HG03039 (cell line): ENCODE measurements around the gene OLA1.

Experiments
- ATAC-seq: cut with Tn5 transposase; IDR thresholded peaks from one replicate; pipeline ENCODE4 v1.9.1; 2021; ENCODE audit warnings: mild to moderate bottlenecking, moderate library complexity; ENCODE audit not compliant: unreplicated experiment

The OLA1 gene

DNA sequence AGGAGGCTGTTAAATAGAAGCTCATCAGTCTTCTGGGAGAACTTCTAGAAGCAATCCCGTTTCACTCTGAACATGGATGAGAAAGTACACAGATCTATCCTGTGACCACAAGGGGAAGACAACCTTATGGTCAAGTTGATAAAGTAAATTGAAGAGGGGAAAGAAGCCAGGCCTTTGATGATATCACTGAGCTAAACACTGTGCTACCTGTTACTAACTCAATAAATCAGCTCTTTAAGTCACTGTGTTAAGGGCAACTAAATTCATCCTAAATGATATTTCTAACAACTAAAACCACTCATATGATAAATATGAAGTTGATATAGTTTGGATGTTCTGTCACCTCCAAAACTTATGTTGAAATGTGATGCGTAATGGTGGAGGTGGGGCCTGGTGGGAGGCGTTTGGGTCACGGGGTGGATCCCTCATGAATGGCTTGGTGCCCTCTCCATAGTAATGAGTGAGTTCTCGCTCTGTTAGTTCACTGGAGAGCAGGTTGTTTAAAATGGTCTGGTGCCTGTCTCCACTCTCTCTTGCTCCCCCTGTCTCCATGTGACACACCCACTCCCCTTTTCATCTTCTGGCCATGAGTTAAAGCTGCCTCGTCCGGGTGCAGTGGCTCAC, 23.6 kb downstream of the OLA1 start:
- no peak for ATAC-seq

DNA sequence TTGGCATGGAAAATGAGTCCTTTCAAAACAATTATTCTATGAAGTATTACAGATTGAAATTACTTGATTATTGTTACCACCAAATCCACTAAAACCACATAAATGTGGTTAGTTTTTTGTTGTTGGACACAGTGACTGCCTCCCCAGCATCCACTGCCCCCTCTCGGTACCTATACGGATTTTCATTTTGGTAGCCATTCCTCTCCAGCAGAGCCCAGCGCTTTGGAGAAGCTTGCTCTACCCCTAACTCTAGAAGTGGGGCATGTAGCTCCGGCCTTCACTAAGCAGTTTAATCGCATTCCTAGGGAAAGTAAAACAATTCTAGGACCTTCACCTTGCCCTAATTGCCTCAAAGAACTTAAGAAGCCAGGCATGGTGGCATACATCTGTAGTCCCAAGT, 24.2 kb downstream of the OLA1 start:
- ATAC-seq = no peak

DNA sequence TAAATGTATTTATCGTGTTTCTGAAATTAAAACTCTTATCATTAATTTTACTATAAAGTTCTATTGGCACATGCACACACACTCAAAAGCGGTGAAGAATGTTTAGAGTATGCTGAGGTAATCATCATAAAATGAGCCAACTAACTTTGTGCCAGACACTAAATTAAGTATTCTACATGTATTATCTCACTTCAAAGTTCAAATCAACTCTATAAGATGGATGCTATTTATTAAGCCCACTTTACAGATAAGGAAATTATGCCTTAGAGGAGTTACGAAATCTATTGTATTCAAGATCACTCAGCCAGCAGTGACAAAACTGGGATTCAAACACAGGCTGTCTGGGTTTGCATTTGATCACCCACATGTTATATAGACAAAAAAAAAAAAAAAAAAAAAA, 24.9 kb downstream of the OLA1 start:
- ATAC-seq = no peak

DNA sequence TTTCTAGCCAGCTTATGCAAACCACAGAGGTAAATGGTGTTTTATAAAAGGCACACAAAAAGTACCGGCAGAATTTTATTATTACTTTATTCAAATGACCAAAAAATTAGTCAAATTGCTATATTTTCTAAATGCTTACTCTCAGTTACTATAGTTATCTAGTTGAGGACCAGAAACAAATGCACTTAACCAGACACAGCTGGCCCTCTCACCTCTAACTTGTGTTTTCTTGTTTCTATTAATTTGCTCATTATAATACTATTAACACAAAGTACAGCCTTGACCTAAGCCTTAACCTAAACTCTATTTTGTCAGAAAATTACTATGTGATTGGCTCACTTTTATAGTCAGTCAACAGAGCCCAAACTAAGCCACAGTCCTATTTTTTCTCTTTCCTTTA, 26.2 kb downstream of the OLA1 start:
- no peak for ATAC-seq

DNA sequence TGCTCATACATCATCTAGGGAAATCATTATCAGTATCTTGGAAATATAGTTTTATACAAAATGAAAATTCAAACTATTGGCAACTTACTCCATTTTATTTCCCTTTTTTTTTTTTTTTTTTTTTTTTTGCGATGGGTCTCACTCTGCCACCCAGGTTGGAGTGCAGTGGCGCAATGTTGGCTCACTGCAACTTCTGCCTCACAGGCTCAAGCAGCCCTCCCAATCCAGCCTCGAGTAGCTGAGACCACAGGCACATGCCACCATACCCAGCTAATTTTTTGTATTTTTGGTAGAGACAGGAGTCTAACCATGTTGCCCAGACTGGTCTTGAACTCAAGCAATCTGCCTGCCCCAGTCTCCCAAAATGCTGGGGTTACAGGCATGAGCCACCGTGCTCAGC, 29.0 kb downstream of the OLA1 start:
- no peak for ATAC-seq

DNA sequence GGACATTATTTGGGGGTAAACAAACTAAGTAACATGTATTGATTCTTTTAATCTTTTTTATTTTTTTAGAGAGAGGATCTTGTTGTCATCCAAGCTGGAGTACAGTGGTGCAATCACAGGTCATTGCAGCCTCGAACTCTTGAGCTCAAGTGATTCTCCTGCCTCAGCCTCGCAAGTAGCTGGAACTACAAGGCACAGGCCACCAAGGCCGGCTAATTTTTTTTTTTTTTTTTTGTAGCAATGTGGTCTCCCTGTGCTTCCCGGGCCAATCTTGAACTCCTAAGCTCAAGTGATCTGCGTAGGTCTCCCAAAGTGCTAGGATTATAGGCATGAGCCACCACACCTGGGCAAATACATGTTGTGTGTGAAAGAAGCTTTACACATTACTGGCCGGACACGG, 29.6 kb downstream of the OLA1 start:
- no peak for ATAC-seq

DNA sequence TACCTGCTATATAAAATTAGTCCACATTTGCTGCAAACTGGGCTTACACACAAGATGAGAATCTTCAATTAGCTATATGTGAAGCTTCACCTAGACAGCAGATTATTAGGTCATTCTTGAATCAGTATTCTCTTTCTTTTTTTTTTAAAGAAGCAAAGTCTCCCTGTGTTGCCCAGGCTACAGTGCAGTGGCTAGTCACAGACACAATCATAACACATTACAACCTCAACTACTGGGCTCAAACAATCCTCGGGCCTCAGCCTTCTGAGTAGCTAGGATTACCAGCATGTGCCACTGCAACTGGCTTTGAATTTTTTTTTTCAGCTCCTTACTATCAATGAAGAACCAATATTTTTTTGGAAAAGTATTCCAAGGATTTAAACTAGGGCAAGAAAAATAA, 30.5 kb downstream of the OLA1 start:
- ATAC-seq = no peak

DNA sequence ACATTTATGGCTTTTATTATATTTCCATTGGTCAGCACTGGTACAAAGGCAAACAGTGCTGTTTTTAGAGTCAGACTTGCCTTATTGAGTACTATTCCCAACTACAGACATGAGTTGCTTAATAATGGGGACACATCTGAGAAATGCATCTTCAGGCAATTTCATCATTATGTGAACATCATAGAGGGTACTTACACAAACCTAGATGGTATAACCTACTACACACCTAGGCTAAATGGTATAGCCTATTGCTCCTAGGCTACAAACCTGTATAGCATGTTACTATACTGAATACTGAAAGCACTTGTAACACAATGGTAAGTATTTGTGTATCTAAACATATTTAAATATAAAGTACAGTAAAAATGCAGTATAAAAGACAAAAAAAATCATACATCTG, 36.4 kb downstream of the OLA1 start:
- ATAC-seq = no peak

DNA sequence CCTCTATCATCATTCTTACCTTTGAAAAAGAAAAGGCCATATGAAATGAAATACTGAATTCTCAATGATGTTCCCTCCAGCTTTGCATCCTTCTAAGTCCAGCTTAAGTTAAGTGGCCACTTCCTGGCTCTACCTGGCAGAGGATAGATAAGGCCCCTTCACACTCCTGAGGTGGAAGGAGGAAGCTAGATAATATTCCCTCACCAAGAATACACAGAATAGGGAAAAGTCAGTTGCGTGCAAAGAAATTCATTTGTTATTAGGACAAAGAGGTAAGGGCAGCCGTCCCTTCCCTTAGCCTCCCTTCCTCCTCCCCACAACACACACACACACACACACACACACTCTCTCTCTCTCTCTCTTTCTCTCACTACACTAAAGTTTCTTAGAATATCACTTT, 37.5 kb downstream of the OLA1 start:
- no peak for ATAC-seq

DNA sequence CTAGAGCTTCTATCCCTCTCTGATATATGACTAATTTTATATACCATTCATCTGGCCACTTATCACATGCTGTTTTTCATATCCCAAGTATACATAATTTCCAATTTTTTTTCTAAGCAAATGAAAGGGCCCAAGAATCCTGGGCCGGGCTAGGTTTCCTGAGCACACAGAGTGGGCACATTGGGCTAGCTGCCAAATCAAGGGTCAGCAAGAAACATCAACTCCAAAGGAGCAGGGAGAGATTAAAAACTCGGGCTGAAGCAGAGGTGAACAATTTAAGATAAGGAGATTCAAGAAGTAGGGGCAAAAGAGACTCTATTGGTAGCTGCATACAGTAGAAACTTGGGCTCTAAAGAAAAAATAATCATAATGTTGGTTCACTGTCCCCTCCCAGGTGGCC, 39.0 kb downstream of the OLA1 start:
- ATAC-seq = no peak

DNA sequence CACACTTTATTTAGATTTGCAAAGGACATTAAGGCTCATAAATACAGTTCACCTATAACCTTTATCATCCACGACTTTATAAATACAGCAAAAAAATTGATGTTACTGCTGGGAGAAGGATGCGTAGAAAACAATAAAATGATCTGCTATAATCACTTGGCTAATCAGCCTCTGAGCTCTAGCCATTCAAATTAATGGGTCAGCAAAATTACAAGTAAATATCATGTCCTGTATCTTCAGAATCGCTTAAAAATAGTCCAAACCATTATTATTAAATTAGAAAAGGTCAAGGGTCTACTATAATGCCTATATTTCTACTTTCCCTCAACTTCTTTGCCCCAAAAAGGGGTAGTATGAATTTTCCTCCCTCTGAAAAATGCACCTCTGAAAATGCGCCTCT, 40.3 kb downstream of the OLA1 start:
- no peak for ATAC-seq

DNA sequence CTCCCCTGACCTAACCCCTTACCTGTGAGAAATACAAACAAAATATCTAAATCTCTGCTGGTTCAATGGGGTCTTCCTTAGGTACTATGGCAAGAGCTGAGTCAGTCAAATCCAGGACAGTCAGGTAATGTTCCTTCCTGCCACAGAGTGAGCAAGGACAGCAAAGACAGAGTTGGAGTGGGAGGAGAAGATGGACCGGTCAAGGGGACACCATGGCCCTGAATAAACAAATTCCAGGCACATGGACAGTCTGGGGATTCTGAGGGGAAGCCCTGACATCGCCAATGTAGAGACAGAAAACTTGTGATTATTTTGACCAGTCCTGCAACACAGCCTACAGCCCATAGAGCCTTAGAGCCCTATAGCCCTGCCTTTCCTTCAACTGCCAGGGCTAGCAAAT, 42.8 kb downstream of the OLA1 start:
- no peak for ATAC-seq

DNA sequence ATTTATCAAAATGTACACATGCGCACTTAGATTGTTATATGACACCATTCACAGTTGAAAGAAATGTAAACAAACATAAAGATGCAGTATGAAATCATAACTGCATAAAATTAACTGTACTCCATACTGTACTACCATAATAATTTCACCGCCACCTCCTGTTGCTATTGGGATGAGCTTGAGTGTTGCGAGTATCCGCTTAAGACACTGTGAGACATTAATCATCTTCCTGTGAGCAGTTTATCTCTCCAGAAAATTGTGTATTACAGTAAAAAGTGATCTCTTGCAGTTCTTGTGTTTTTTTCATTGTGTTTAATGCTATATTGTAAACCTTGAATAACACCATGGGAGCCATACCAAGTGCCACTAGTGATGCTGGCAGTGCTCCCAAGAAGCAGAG, 46.1 kb downstream of the OLA1 start:
- ATAC-seq = no peak

DNA sequence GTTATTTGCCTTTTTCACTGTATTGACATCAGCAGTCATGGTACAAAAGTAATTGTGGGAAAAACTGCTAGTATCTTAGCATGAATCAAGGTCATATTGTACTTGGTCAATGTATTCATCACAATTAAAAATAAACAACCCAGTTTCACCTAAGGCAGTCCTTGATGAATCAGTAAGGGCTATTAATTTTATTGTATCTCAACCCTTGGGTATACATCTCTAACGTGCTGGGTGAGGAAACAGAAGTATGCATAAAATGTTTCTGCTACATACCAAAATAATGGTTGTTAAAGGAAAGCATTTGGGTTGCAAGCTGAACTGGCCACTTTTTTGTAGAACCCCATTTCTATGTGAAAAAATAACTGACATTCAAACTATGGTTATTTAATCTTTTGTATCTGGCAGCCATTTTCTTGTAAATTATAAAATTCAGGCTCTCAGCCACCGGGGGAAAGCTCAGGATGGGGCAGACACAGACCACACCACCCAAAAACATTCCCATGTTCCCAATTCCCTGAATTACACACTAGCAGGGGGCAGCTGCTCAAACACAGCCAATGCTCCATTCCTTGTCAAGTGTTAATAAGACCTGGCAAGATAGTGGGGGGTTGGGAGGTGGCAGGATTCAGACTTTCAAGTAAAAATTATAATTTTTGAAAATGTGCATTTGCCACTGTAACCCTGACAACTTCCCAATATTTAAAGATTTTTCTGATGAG, 49.3 kb downstream of the OLA1 start:
- ATAC-seq = no peak

DNA sequence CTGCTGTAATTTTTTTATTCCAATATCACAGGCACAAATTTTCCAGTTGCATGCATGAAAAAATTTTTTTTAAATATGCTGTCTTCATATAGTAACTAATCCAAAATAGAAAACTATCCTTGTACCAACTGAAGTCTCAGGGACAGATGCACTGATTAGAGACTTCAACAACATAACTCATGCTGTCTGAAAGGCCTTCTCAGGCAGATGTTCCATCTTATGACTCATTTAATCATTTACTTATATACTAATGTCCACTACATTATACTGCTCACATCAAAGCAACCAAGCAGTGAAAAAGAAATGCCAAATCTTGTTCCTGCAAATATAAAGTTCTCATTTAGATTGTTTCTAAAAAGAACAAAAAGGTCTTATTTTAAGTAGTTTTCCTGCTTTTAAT, 53.1 kb downstream of the OLA1 start:
- no peak for ATAC-seq

DNA sequence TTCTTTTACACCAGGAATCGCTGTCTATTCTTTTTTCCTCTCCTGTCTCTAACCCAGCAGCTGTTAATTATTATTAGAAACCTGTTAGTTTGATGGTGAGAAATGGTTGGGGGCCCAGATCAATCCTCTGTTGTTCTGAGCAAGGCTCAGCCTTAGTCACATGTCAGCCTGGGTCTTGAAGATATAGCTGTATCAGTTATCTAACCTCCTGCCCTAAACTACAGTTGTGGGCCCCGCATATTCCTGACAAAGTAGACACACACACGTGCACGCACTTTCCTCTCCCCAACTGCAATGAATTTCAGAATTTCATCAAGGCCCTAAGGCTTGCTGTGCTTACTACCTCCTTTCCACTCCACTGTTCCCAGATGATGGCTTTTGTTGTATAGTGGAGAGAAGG, 54.6 kb downstream of the OLA1 start:
- ATAC-seq = no peak

DNA sequence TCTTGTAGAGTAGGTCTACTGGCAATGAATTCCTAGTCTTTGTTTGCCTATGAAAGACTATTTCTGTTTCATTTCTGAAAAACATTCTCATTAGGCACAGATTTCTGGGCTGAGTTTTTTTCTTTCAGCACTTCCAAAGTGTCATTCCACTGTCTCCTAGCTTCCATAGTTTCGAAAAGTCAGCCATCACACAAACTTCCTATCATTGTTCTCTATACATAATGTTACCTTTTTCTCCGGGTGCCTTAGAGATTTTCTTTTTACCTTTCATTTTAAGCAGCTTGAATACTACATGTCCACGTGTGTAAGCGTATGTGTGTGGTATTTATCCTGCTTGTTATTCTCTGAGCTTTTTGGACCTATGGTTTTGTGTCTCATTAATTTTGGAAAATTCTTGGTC, 55.7 kb downstream of the OLA1 start:
- no peak for ATAC-seq

DNA sequence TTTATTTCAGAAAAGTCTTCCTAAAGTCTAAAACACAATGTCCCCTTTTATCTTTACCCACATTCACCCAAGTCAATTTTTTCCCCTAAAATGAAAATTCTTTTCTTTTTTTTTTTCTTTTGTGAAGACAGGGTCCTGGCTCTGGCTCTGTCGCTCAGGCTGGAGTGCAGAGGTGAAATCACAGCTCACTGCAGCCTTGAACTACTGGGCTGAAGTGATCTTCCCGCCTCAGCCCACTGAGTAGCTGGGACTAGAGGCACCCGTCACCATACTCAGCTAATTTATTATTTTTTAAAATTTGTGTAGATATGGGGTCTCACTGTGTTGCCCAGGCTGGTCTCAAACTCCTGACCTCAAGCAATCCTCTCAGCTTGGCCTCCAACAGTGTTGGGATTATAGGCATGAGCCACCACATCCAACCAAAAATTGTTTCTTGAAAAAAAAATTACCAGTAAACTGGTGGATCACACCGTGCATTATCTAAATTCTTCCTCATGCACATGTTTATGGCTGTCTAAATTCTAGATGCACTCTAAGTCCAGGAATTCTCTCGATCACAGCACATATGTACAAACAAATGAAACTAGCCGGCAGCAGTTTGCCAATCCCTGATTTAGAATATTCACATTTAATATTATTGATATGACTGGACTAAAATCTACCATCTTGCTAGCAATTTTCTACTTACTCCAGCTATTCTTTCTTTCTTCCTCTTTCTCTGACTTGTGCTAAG, 56.8 kb downstream of the OLA1 start:
- ATAC-seq = no peak

DNA sequence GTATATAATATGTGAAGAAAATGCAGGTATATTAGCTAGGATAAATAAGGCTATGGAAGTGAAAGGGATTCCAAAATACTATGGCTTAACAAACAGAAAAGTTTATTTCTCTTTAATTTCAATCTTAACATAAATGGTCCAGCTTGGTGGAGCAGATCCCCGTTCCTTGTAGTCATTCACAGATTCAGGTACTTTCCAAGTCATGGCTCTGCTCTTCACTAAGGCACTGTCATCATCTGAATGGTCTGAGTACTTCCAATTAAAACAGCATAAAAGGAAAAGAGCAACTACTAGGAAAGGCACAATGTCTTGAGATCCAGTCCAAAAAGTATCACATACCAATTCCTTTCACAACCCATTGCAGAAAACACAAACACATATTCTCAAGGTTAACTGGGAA, 63.4 kb downstream of the OLA1 start:
- no peak for ATAC-seq

DNA sequence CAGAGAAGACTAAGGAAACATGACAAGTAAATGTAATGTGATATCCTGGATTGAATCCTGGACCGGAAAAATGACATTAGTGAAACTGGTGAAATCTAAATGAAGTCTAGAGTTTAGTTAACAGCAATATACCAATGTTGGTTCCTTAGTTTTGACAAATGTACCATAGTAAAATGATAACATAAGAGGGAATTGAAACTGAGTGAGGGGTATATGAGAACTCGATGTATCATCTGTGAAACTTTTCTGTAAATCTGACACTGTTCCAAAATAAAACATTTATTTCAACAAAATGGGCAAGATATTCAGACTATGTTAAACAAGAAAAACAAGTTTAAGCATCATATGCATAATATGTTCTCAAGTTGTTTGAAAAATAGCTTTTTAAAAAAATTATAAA, 63.8 kb downstream of the OLA1 start:
- no peak for ATAC-seq

DNA sequence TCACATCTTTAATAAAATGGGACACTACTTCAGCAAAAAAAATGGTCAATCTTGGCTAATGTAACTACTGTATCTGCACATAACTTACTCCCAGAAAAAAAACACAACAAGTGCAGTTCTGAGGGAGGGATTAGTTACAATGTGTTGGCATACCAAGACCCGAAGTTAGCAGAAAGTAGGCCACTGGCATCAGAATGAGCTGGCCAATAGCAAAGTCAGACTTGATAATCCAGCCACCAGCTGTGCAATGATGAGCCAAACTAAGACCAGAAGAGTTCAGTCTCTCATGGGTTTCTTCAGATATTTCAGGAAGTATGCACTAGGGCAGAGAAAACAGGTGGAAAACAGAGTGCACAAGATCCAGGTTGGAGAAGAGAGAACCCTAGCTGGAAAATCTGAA, 65.3 kb downstream of the OLA1 start:
- no peak for ATAC-seq

DNA sequence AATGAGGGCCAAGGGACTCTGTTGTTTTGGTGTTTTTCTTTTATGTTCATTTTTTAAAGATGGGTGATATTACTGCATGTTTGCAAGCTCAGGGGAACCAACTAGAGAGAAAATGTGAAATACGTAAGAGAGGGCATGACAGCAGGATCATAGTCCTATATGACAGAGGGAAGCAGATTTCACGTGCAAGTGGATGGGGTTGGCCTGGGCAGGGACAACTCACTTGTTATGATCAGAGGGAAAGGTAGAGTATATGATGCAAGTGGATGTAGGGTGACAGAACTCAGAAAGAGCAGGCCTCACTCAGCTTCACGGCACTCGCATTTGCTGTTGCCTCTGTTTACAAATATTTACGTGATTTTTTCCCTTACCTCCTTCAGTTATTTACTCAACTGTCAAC, 67.0 kb downstream of the OLA1 start:
- ATAC-seq = no peak
